Inflammatory macrophage treated with lipopolysaccharide for 1 hour (primary cell): ENCODE data around the gene TCEANC.

Experiments
- DNase-seq, 2 donors: peaks; one replicate each; pipeline ENCODE4 v3.0.0-alpha.2; 2020 to 2022

Gene TCEANC

GRCh38 chrX:13693341-13693961 lies 40.5 kb downstream of the TCEANC start:
- DNase-seq = no peak

- DNase-seq = no peak
These were observed 41.4 kb downstream of the TCEANC start for GRCh38 chrX:13694359-13694758.

- no peak for DNase-seq
These were observed 42.0 kb downstream of the TCEANC start for GRCh38 chrX:13694983-13695382.

DNA sequence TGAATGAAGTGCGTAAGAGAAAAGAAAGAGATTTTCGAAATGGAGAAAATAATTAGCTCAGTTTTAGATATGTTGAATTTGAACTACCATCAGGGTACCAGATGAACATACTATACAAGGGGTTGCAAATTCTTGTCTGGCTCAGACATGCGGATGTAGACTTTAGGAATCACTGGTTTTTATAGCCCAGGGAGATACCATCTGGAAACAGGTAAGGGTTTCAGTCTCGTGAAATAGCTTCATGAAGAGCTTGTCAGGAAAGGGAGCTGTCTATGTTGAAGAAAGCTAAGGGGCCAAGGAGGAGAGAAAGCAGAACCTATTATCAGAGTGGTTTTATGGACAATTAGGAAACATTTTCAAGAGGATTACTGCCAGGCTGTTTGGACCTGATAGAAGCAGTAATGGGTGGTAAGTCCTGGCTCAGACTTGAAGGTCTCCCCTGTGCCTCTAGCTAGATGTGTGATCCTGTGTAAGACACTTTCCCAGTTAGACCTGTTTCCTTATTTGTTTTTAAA lies 42.7 kb downstream of the TCEANC start:
- DNase-seq = no peak

- DNase-seq = peak; percentile 61 to 76
These were observed 44.5 kb downstream of the TCEANC start for GRCh38 chrX:13697455-13697854.

DNA sequence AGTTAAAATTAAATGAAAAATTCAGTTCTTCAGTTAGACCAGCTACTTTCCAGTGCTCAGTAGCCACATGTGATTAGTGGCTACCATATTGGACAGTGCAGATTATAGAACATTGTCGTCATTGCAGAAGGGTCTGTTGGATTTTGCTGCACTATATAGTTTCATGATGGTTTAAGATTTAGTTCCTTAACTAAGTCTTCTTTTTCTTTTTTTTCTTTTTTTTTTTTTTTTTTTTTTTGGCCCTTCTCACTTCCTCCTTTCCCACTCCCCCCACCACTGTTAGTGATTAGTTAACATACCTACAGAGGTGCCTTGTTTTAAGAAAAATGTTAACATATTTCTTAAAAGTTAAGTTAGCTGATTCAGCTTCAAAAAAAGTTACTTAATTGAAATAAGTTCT lies 45.0 kb downstream of the TCEANC start:
- no peak for DNase-seq

GRCh38 chrX:13698432-13698831 lies 45.5 kb downstream of the TCEANC start:
- DNase-seq = no peak

GRCh38 chrX:13699183-13699826 lies 46.4 kb downstream of the TCEANC start:
- peak in 1 of 2 donors; percentile 21 for DNase-seq

DNA sequence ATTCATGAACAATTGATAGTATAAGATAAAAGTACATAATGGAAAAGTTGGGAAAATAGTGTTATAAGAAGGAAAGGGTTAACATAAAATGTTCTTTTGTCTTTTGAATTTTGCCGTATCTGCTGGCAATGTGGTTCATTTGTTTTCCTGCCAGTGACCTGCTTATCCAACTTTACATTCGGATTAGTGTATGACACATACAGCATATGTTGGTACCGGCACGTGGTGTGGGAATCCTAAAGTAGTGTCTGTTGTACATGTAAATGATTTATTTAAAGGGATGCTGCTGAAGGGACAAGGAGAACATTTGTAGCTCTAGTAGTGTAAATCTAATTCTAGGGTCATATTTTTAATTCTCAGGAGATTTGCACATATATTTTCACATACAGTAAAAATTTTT lies 47.4 kb downstream of the TCEANC start:
- DNase-seq = no peak

GRCh38 chrX:13702111-13702789 lies 49.3 kb downstream of the TCEANC start:
- DNase-seq = no peak

DNA sequence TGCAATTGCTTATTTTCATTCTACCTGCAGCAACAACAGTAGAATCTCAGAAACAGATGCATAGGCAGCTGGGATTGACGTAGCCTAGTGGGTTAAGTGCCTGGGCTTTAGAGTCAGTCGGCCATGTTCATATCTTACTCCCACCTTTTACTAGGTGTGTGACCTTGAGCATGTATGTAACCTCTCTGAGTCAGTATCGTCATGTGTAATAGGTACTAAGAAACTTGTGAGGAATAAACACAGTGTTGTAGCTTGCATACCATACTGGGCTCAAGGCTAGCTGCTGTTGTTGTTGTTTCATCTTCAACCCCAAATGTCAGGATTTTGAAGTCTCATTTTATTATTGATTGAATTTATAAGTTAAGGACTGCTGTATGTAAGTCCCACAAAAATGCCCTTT lies 50.2 kb downstream of the TCEANC start:
- DNase-seq = no peak

GRCh38 chrX:13703589-13703988 lies 50.6 kb downstream of the TCEANC start:
- no peak for DNase-seq

GRCh38 chrX:13711141-13711540 lies 58.2 kb downstream of the TCEANC start:
- no peak for DNase-seq
